Measurements from ENCODE around the gene SCAMP4.

SCAMP4 gene

DNA sequence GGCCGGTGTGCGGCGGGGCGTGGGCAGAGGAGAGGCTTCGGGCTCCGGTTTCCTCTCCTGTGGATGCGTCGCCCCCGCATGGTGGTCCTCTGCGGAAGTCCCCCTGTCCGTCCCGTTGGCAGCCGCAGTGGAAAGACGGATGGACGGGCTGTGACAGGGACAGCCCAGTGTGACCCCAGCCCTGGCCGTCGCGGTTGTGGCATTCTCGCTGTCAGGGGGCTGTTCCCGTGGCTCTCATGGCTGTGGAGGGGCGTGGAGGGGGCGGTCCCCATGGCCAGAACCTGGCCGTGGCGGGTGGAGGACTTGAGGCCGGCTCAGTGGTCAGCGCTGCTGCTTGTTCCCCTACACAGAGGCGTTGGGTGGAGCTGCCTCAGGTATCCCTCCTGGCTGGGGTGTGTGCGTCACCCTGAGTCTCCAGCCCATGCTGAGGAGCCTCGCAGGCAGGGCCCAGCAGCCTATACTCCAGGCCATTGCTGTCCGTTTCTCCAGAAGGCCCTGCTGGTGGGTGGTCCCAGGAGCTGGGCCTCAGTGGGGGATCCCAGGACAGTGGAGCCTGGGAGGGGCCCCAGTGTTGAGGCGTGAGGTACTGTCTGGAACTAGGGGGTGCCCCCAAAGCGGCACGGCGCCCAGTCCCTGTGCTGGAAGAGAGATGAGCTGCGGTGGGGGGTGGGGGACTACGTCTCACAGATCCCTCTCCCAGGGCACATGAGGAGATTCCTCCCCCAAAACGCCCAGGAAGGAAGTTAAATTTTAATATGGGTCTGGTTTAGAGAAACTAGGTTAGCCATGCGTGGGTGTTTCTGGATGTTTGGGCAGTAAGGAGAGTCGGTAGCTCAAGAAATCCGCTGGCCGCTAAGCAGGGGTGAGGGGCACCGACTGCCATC is 56.0 kb downstream of the SCAMP4 start:
- DNase-seq: no peak

DNA sequence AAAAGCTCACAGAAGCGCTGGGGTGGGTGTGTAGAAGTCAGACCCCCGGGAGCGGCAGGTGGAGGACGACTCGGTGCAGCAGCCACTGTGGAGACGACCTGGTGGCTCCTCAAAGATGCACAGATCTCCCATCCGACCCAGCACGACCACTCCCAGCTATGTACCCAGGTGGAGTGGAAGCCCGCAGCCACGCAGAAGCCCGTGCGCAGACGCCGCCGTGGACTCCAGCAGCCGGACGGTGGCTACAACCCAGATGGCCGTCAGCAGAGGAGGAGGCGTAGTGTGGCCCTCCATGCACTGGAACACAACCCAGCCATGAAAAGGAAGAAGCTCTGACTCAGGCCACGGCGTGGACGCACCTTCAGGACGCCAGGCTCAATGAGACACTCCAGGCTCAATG is 57.5 kb downstream of the SCAMP4 start:
- no peak for DNase-seq

DNA sequence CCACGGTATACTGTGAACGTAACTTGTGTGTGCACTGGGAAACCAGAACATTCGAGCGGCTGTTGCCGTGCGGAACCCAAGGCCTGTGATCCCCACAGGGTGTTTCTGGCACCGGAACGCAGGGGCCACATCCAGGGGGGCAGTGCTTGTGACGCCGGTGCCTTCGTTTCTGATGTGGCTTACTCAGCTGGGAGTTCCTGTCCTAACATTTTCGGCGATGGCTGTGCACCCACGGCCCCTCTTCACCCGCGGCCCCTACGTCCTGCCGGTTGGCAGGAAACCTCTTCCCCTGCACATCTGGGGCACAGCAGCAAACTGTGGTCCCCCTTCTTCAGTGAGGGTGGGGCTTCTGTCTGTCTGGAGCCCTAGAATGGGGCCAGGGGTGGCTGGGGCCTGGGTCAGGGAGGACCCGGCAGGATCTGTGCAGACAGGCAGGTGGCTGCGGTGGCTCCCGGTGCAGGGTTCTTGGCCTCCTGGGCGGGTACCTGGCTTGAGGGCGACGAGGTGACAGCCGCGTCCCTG is 61.9 kb downstream of the SCAMP4 start:
- DNase-seq: no peak

DNA sequence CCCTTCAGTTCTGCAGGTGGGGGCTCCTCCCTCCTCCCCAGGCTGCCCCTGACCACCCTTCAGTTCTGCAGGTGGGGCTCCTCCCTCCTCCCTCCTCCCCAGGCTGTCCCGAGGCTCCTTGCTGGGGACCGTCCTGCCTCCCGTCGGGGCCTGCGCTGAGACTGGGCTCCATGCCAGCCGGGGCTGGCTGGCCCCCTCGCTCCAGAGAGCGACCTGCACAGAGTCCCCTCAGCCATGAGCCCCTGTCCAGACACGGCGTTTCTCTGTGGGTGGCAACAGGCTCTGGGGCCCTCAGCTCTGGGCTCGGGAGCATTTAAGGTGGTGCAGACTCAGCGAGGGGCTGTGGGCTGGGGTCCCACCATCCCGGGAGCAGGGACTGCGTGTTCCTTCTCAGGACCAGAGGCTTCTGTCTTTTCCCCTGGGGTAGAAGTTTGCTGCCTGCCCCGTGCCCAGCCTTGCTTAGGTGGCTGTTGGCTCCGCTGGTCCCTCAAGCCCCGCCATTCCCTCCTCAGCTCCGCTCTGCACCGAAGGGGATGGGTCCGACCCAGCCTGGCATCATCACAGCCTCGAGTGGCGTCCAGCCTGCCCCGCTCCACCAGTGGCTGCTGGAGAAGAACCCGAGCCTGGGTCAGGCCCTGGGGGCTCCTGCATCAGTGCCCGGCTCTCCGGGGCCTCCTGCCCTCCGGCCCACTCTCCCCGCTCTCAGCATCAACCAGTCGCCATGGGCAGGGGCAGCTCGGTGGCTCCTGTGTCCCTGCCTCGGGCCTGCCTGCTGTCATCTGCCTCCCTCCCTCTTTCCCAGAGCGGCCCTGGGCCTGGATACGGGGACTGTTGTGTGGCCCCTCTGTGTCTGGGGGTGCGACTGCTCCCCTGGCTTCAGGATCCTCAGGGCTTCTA is 63.3 kb downstream of the SCAMP4 start:
- no peak for DNase-seq

DNA sequence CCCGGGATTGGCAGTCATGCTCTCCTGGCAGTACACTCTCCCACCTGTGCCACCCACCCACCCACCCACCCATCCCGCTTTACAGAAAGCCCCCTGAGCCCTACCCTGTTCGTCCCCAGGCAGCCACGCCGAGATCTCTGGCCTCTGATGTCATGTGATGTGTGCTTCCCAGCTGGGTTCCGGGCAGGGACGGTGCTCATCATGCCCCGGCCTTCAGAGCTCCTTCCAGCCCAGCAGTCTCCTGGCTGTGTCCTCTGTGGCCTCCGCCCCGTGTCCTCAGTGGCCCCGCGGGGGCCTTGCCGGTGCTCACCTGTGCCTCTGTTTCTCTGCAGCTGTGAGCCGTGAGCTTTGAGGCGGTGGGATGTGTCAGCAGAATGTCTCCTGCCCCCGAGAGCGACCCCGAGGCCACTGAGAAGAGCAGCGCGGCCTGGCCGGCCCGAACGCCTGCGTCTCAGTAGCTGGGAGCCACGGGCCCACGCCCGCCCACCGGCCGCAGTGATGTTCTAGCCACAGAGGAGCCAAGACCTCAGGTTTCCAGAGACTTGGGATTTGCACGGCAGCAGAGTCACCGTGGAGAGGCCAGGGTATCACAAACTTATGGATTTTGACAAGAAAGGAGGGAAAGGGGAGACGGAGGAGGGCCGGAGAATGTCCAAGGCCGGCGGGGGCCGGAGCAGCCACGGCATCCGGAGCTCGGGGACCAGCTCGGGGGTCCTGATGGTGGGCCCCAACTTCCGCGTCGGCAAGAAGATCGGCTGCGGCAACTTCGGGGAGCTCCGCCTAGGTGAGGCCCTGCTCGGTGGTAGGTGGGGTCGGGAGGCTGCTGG is 64.2 kb downstream of the SCAMP4 start:
- no peak for DNase-seq

DNA sequence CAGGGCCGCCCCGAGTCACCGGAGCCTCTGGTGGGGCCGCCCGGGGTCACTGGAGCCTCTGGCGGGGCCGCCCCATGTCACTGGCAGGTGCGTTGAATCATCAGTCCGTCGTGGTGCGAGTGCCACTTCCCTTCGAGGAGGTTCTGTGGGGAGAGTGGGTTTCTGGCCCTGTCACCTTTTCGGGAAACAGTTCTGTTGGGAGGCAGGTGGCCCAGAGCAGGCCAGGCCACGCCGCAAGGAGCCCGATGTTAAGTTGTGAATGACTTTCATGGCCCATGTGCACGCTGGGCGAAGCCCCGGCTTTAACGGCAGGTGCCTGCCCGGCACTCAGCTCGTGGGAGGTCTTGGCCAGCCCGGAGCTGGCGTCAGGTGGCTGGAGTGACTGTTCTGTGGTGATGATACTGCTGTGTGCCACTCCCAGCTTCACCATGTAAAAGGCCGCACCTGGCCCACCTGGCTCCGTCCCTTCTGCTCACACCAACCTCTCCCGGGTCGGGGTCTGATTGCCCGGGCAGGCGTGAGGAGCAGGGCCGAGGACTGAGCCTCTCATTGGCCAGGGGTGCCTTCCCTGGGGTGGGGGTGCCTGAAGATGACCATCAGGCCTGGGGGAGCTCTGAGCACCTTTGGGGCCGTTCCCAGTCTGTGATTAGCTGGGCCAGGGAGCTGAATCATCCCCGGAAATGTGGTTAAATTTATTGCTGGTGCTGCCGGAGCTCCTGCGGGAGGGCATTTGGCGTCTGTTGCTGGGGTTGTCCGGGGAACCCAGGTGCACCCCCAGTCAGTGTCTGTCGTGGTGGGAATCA is 65.0 kb downstream of the SCAMP4 start:
- DNase-seq: no peak

DNA sequence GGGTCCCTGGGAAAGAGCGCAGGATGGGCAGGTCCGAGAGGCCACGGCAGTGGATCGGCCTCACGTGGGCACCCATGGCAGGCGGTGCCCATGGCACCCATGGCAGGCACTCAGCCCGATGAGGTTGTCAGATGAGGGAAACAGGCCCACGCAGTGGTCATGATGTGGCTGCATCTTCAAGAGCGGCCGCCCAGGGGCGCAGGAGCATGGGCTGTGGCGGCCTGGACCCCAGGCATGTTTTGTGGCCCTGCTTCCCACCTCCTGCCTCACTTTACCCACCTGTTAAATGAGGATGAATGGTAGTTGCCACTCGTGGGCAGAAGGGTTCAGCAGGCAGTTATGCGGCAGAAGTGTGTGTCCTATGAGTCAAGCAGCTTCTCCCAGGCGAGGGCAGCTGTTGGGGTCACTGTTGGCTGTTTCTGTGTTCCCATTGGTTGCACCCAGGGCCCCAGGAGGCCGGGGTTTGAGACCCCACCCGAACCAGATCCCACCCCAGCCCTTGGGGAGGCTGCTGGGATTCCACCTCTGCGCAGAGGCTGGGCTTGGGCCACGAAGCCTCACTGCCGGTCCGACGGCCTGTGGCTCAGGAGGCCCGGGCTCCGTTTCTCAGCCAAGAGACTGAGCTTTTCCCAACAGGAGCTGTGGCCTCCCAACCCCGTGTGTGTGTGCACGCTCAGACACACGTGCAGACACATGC is 65.8 kb downstream of the SCAMP4 start:
- DNase-seq: no peak

DNA sequence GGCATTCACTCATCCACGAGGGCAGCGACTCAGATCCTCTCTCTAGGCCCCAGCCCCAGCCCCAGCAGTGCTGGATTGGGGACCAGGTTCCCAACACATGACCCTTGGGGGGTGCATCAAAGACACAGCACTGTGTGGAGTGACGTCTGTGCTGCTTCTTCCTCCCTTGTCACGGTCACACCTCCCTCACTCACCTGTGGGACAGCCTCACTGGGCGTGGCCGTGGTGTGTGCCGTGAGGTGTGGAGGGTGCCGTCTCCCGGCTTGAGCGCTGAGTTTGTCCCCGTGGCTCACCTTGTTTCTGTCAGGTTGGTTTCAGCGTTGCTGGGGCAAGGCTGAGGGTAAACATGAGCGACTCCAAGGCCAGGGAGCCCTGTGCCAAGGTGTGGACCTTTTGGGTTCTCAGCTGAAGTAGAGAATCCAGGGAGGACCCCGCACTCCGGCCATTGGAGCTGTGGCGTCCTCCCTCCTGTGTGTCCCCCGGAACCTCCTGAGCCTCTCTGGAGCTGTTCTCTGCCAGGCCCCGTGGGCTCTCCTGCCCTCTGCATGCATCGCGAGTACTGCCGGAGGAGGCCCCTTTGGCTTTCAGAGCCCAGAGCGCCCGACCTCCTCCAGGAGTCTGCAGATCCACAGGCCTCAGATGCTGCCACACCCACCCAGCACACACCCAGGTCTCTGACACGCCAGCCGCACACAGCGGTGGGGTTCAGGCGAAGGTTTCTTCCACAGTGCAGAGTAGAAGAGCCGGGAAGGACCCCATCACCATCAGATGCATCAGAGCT is 69.4 kb downstream of the SCAMP4 start:
- DNase-seq: no peak

DNA sequence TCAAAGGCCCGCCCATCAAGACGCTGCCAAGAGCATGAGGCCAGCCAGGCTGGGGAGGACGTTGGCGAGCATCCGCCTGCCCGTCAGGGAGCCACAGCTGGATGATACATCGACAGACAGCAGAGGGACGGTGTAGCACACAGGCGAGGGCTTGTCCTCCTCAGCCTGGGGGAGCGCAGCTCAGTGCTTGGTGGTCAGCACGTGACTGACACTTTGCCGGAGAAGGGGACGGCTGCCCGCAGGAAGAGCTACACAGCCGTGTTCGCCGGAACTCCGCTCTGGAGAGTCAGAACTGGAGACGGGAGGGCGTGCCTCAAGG is 69.9 kb downstream of the SCAMP4 start:
- no peak for DNase-seq

All from GDM1 (cell line).